ENCODE measurements around the gene CA6.
"Not testable (repeated sequence)": the region's sequence is repeated elsewhere in the genome, so short reads cannot be mapped to it uniquely, and the experiment has no call there.

CA6 gene

GRCh38 chr1:8945568-8945967, at the start of gene CA6:
Gene CA6 (plus strand): TSS chr1:8945868. CDS start chr1:8945887, 19 bp downstream.
- DNase-seq = no peak

GRCh38 chr1:8896775-8897174, 48.9 kb upstream of the CA6 start:
- not testable (repeated sequence) for DNase-seq

DNA sequence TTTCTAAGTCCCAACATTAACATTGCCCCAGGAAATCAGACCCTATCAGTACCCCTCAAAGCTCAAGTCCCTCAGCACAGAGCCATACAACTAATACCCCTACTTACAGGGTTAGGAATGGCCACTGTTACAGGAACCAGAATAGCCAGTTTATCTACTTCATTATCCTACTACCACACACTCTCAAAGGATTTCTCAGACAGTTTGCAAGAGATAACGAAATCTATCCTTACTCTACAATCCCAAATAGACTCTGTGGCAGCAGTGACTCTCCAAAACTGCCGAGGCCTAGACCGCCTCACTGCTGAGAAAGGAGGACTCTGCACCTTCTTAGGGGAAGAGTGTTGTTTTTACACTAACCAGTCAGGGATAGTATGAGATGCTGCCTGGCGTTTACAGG, 48.2 kb upstream of the CA6 start:
- not testable (repeated sequence) for DNase-seq

GRCh38 chr1:8898418-8898817, 47.2 kb upstream of the CA6 start:
- DNase-seq = not testable (repeated sequence)

- DNase-seq = no peak
Measured at GRCh38 chr1:8899046-8899445, 46.6 kb upstream of the CA6 start.

DNA sequence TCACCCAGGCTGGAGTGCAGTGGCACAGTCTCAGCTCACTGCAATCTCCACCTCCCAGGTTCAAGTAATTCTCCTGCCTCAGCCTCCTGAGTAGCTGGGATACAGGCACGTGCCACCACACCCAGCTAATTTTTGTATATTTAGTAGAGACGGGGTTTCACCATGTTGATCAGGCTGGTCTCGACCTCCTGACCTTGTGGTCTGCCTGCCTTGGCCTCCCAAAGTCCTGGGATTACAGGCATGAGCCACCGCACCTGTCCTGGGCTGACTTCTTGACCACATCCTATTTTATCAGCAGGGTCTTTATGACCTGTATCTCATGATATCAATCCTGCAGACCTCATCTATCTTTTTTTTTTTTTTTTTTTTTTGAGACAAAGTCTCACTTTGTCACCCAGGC, 45.0 kb upstream of the CA6 start:
- DNase-seq = not testable (repeated sequence)

DNA sequence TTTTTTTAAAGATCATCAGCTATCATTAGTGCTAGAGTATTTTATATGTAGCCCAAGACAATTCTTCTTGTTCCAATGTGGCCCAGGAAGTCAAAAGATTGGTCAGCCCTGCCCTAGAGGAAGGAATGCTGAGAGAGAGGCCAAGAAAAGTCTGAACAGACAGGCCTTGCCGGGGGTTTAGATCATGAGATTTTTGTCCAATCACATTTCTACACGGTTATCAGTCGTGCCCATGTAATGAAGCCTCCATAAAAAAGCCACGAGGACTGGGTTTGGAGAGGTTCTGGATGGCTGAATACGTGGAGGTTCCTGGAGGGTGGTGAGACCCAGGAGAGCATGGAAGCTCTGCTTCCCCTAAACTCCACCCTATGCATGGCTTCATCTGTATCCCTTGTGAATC, 42.9 kb upstream of the CA6 start:
- no peak for DNase-seq

DNA sequence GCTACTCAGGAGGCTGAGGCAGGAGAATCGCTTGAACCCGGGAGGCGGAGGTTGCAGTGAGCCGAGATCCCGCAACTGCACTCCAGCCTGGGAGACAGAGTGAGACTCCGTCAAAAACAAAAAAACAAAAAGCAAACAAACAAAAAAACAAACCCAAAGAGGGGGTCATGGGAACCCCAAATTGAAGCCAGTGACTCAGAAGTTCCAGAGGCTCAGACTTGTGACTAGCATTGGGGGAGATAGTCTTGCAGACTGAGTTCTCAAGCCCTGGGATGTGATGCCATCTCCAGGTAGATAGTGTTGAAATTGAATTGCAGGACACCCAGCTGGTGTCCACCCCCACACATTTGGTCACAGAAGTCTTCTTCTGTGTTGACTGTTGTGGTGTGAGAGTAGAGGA, 42.3 kb upstream of the CA6 start:
- DNase-seq = no peak

DNA sequence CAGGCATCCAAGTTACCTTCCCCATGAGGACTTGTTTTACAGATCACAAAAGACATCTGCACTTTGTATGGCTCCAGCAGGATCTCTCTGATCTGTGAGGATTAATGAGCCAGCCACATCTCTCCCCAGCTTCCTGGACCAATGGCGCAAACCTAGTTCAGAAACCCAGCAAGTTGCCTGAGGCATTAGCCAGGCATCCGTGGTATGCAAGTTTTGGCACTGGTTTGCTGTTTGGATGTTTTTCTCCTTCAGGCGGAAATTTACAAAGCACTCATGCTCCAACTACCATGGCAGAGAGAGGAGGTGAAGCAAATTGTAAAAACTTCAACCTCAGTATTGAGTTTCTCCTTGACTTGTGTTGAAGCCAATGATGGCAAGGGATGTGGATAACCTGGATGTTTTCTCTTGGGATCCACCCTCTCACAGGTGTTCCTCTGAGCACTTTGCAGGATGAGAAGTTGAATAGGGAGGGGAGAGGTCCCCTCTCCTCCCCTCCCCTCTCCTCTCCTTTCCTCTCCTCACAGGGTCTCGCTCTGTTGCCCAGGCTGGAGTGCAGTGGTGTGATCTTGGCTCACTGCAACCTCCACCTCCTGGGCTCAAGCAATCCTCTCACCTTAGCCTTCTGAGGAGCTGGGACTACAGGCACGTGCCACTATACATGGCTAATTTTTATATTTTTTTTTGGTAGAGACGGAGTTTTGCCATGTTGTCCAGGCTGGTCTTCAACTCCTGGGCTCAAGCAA, 41.6 kb upstream of the CA6 start:
- no peak for DNase-seq

DNA sequence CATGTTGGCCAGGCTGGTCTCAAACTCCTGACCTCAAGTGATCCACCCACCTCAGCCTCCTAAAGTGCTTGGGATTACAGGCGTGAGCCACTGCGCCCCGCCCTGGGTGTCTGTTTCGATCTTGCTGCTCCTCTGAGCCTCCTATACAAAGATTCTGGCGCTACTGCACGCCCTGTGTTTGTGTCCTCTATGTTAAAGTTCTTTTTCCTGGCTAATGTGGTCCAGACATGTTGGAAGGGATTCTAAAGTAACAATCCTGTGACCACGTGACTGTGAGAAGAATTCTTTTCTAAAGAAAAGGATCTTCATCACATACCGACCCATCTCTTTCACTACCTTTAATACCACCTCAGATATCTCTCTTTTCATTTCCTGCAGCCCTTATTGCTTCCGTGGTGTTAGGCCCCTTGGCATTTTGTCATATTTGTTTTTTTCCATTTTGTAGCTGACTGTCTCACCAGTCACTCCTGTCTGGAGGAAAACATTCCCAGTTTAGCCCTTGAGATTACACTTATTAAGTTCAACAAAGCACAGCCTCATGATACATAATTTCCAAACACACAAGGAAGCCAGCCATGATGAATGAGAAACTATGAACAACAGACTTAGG, 40.0 kb upstream of the CA6 start:
- DNase-seq = no peak

GRCh38 chr1:8908388-8909151, 37.1 kb upstream of the CA6 start:
- no peak for DNase-seq

DNA sequence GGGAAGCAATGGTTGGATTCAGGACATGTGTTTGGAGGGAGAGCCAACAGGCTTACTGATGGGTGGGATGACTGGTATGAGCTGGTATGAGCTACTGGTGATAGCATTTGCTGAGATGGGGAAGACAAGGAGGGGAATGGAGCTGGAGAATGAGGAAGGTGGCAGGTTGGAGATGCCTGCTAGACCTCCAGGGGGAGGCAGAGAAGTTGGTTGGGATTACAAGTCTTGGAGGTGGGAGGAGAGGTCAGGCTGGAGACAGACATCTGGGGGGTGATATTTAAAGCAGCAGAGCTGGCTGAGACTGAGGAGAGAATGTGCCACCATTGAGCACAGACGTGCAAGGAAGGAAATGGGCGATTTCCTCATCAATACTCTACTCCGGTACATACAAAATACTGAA, 35.3 kb upstream of the CA6 start:
- no peak for DNase-seq

GRCh38 chr1:8910914-8911313, 34.8 kb upstream of the CA6 start:
- DNase-seq = no peak

DNA sequence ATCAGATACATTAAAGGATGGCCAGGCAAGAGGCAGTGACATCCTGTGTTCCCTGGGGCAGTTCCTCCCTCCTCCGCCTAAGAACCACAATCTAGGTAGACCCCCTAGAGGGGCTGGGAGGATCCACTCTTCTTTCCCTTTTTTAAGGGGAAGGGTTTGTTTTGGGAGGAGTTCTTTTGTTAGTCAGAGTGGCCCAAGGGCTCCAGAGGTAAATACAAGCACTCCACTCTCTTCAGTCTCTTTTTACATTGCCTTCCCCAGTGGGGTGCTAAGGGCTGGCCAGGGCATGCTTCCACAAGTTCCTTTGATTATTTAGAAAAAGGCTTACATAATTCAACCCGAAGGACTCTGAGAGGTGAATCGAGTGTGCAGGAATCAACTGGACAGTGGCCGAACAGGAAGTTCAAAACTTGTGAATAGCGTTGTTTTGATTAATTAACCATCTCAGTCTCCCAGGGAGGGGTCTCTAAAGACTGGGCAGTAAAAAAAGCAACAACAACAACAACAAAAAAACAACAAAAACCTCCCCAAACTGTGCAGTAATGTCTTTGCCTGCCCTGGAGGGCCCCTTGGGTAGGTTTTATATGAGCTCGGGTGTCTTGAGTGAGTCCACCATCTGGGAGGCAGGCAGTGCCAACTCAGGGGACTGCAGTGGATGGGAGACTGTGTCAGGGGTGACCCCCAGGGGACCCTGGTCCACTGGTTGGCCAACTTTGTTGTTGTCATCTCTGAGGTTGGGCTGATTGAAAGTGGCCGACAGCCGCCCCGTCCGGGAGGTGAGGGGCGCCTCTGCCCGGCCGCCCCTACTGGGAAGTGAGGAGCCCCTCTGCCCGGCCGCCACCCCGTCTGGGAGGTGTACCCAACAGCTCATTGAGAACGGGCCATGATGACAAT, 34.0 kb upstream of the CA6 start:
- DNase-seq = peak; percentile 37 to 47

DNA sequence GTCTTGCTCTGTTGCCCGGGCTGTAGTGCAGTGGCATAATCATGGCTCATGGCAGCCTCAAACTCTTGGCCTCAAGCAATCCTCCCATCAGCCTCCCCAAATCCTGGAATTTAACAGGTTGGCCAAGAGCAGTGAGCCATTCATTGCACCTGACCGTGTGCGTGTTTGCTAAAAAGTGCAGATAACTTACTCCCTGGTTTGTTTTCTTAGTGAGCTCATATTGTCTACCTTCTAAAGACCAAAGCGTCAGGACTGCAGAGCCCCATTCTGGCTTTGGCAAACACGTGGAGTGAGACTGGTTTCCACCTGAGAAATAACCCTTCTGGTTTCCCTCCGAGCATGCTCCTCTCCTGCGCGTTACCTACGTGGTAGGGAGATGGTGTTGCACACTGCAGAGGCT, 32.2 kb upstream of the CA6 start:
- DNase-seq = no peak

DNA sequence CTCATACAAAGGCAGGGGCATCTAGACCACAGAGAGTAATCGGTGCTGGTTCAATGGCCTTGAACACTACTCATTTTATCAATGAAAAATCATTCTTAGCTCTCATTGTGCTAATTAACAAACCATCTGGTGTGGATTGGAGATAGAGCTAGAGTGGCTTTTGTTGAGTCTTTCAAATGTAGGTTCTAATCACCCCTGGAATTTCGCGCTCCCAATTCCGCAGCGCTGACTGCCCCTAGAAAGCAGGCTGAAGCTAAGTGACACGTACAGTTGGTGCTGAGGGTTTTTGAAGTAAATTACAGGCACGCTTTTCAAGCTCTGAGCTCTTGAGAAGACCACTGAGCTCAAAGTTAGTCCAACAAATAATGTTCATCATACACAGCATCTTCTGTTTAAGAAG, 31.2 kb upstream of the CA6 start:
- no peak for DNase-seq

DNA sequence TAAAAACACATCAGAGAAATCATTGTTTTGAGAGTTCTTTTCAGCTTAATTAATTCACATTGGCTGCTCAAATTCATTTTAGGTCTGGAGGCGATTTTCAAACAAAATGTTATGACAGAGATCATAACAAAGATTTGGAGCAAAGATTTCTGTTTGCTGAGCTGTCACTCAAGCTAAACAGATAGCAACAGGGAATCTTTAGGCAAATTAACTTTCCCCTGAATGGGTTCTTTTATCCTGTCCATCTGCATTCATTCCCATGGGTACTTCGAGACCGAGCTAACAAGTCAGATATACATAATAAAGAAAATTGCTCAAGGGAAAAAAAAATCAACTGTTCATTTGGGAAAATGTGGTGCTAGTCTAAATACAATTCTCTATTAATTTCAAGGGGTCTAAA, 30.2 kb upstream of the CA6 start:
- no peak for DNase-seq

GRCh38 chr1:8917536-8917935, 28.1 kb upstream of the CA6 start:
- DNase-seq = not testable (repeated sequence)

GRCh38 chr1:8922962-8923361, 22.7 kb upstream of the CA6 start:
- DNase-seq = no peak

DNA sequence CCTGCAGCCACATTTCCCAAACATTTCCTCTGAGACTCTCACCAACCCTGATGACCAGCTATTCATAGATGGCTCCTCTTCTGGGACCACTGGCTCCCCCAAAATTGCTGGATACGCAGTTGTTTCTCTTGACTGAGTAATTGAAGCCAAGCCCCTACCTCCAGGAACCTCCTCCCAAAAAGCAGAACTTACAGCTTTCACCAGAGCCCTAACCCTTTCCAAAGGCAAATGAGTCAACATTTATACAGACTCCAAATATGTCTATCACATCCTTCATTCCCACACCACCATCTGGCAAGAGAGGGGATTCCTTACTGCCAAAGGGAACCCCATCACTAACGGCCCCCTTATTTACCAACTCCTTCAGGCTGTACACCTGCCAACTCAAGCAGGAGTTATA, 20.3 kb upstream of the CA6 start:
- DNase-seq = no peak

DNA sequence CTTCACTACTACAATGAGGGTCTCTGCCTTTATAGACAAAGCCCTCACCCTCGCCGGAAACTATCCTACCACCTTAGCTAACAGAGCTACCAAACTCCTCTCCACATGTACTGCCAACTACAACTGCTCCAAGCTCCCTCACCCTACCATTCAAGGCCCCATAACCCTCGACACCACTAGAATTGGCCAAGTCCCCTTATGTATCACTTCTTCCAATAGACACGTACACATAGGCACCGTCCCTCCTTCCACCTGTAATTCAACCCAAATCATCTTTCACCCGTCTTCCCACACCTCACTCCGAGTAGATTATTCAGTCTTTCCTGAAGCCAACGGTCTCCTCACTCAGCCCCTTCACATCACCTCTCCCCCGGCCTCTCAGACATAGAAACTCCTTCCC, 19.7 kb upstream of the CA6 start:
- no peak for DNase-seq

- no peak for DNase-seq
Measured at GRCh38 chr1:8926707-8927694, 18.7 kb upstream of the CA6 start.
